Suprapubic skin (tissue), 4 donors: ENCODE measurements around the gene PFKFB2. TPM values are rescaled to one million over a fixed set of nuclear protein-coding genes. Genes with fewer than 3 reads are reported as not detected.

Source experiments
- DNase-seq, 2 donors: peaks; one replicate each; pipeline ENCODE4 v3.0.0-alpha.2; 2019; ENCODE audit warnings: low spot score in 2 of 2
- H3K27ac ChIP-seq: fragments of 200-600 bp; sonication (generic); one replicate; pipeline ENCODE4 v1.5.1; 2019
- H3K27me3 ChIP-seq: fragments of 200-600 bp; sonication (generic); one replicate; pipeline ENCODE4 v1.5.1; 2019
- H3K36me3 ChIP-seq: fragments of 200-600 bp; sonication (generic); one replicate; pipeline ENCODE4 v1.5.1; 2019
- H3K4me1 ChIP-seq: fragments of 200-600 bp; sonication (generic); one replicate; pipeline ENCODE4 v1.5.1; 2019
- H3K4me3 ChIP-seq: fragments of 200-600 bp; sonication (generic); one replicate; pipeline ENCODE4 v1.5.1; 2019; ENCODE audit warnings: mild to moderate bottlenecking
- H3K9me3 ChIP-seq: fragments of 200-600 bp; sonication (generic); one replicate; pipeline ENCODE4 v1.5.1; 2019
- EP300 ChIP-seq: sonication (generic); formaldehyde crosslinking; IDR thresholded peaks from one replicate; pipeline ENCODE4 v1.6.1; 2017; ENCODE audit warnings: antibody characterized with exemption
- POLR2A ChIP-seq, 2 donors: fragments of 450-650 bp; IDR thresholded peaks; one replicate each; pipeline ENCODE4 v1.6.1; 2017; ENCODE audit warnings: antibody characterized with exemption in 2 of 2, mild to moderate bottlenecking in 2 of 2, moderate library complexity in 2 of 2
- POLR2AphosphoS5 ChIP-seq, 3 donors: sonication (generic); formaldehyde crosslinking; IDR thresholded peaks; one replicate each; pipeline ENCODE4 v1.6.1; 2017; ENCODE audit warnings: antibody characterized with exemption in 3 of 3
- WGBS: methylation state at CpG from one replicate; pipeline ENCODE4 v1.1.5; 2018; 5-methylcytosine and 5-hydroxymethylcytosine counted together
- total RNA-seq, 4 donors: library from RNA; depleted of rRNA; stranded (reverse); fragments of >200 nt; gene quantifications; one replicate each; pipeline ENCODE4 v1.1.0, GENCODE V29; 2016
- TF ChIP-seq, protein P1 (sequence below), 2 donors: fragments of 200-600 bp in 1 of 2; fragments of 450-650 bp in 1 of 2; sonication (generic) in 1 of 2; IDR thresholded peaks; one replicate each; pipeline ENCODE4 v1.5.1; 2016 to 2019; ENCODE audit warnings: antibody characterized with exemption in 2 of 2, mild to moderate bottlenecking in 1 of 2, moderate library complexity in 1 of 2

Gene PFKFB2
- total RNA-seq, 4 donors from 2014 or later, result 11.8 to 33.1 (median 17.1) TPM

DNA sequence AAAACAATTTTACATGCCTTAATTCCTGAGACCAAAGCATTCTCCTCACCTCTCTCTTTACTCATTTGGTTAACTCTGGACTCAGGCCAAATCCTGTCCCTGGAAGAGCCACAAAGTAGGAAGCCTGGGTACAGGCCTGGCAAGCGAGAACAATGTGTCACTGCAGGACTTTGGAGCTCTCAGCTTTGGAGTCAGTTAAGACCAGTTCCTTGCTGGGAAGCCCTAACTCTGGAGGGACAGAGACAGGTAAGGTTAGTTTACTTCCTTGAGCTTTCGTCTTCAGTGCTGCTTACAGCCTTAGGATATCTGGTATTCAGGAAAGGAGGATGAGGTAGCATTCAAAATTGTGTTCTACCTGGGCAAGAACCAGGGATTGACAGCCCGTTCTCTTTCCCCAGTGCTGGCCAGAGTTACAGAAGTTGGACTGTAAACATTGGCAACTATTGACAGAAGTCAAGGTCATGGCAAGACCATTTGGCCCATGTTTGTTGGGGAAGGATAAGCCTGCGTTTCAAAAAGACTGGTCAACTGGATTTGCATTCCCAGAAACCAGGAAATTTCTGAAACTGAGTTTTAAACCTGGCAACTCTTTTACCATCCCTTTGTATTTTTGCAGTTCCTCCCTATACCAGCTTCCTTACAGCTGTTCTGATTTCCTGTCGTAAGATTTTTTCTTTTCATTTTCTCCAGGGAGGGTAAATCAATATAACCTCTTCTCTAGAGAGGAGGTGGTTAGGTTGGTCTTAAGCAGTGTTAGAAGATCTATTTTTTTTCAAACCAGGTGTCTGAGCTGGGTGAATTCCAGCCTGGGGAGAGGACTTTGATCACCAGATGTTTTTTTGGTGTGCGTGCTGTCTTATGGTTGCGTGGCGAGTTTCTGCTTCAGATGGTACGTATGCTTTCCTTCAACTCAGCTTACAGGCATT lies 35.9 kb downstream of the PFKFB2 start, which contains the start of gene C4BPB:
C4BPB (plus strand) TSS at position 160 of the 926 bp plus-strand sequence; CDS start at position 832, 672 bp downstream.
- Histone ChIP-seq H3K9me3 (no peaks in the 10 kb centered on the region), H3K4me3 (no peak within 1 kb of the TSS), H3K36me3 (no peaks in the 10 kb centered on the region), H3K4me1 (peaks cover 6% of the 10 kb centered on the region), H3K27me3 (no peaks in the 10 kb centered on the region), H3K27ac (no peak within 1 kb of the TSS)
- DNase-seq, result no peak
- TF ChIP-seq POLR2A (IDR thresholded peaks at IDR 0.05), result no peak
- TF ChIP-seq, protein P1, sequence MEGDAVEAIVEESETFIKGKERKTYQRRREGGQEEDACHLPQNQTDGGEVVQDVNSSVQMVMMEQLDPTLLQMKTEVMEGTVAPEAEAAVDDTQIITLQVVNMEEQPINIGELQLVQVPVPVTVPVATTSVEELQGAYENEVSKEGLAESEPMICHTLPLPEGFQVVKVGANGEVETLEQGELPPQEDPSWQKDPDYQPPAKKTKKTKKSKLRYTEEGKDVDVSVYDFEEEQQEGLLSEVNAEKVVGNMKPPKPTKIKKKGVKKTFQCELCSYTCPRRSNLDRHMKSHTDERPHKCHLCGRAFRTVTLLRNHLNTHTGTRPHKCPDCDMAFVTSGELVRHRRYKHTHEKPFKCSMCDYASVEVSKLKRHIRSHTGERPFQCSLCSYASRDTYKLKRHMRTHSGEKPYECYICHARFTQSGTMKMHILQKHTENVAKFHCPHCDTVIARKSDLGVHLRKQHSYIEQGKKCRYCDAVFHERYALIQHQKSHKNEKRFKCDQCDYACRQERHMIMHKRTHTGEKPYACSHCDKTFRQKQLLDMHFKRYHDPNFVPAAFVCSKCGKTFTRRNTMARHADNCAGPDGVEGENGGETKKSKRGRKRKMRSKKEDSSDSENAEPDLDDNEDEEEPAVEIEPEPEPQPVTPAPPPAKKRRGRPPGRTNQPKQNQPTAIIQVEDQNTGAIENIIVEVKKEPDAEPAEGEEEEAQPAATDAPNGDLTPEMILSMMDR (IDR thresholded peaks at IDR 0.05), result no peak
- no peak for TF ChIP-seq POLR2AphosphoS5 (IDR thresholded peaks at IDR 0.05)
- WGBS, result 82% methylated on average over 9 of the region's 9 CpGs

DNA sequence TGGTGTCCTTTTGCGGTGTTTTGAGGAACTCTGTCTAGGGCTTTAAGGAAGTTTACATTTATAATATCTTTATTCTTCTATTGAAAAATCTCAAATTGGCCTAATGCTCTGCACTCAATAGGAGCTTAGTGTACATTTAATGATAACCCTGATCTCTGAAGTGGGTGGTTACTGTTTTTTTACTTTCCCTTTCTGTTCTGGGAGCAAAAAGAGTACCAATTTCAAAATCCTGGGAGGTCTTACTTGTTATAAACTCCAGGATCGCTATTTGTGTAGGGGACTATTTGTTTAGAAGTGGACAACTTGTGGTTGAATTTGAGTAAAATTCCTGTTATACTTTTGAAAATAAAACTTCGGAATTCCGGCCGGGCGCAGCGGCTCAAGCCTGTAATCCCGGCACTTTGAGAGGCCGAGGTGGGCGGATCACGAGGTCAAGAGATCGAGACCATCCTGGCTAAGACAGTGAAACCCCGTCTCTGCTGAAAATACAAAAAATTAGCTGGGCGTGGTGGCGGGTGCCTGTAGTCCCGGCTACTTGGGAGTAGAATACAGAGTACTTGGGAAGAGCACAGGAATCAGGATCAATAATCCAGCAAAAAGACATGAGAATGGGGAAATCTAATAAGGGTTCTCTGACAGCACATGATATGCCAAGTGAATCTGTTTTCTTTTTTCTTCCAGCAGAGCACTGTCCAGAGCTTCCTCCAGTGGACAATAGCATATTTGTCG lies 36.7 kb downstream of the PFKFB2 start:
- no peak overlapping the region for H3K4me3 ChIP-seq

DNA sequence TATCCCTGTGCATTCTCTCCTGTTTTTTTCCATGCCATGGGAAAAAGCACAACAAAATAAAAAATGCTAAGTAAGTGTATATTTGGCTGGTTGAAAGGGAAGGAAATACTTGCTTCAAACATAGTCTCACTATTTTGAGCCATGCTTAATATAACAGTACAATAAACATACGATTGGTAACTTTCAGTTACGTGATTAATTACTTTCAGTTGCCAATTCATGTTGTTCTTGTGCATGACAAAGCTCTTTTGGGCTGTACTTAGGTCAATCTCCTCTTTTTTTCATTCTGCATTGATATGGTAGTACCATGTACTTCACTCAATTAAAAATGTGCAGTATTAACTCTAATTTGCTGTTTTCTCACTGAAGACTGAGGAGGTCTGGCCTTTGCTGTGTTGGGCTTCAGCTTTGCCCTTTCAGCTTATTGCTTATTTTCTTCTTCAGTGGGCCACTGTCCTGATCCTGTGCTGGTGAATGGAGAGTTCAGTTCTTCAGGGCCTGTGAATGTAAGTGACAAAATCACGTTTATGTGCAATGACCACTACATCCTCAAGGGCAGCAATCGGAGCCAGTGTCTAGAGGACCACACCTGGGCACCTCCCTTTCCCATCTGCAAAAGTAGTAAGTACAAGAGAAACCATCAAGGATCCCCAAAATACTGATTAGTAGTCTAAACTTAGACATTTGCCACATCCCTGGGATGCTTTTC lies 38.3 kb downstream of the PFKFB2 start:
- TF ChIP-seq, protein P1 (IDR thresholded peaks at IDR 0.05), result no peak
- TF ChIP-seq POLR2A (IDR thresholded peaks at IDR 0.05) (no peak), EP300 (no peak), POLR2AphosphoS5 (IDR thresholded peaks at IDR 0.05) (no peak)
- 79% methylated on average over 4 of the region's 4 CpGs for WGBS
- no peaks in the 10 kb centered on the region for H3K4me1 ChIP-seq
- no peaks in the 10 kb centered on the region for H3K27me3 ChIP-seq
- H3K36me3 ChIP-seq, result no peaks in the 10 kb centered on the region
- H3K9me3 ChIP-seq, result no peaks in the 10 kb centered on the region
- no peak overlapping the region for H3K4me3 ChIP-seq
- no peak for DNase-seq
- H3K27ac ChIP-seq, result no peak overlapping the region

More for the DNA sequence above, 36.7 kb downstream of the PFKFB2 start:
- no peaks in the 10 kb centered on the region for H3K9me3 ChIP-seq
- H3K4me1 ChIP-seq, result peaks cover under 1% of the 10 kb centered on the region
- no peak overlapping the region for H3K27ac ChIP-seq
- TF ChIP-seq POLR2AphosphoS5 (IDR thresholded peaks at IDR 0.05) (no peak), POLR2A (IDR thresholded peaks at IDR 0.05) (no peak), EP300 (no peak)
- TF ChIP-seq, protein P1 (IDR thresholded peaks at IDR 0.05), result no peak
- 95% methylated on average over 17 of the region's 17 CpGs for WGBS
- H3K27me3 ChIP-seq, result no peaks in the 10 kb centered on the region
- H3K36me3 ChIP-seq, result no peaks in the 10 kb centered on the region
- DNase-seq, result no peak

DNA sequence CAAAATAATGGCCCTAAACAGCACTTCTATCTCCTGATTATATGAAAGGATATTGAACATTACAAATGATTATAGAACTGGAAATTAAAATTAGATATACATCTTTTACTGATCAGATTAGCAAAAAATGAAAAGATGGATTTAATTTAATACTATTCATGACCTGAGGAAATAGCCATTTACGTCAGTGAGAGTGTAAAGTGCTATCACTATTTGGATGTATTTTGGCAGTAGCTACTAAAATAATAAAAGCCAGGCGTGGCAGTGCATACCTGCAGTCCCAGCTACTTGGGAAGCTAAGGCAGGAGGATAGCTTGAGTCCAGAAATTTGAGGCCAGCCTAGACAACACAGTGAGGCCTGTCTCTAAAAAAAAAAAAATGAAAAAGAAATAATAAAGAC lies 40.9 kb downstream of the PFKFB2 start:
- 37% methylated on average over 2 of the region's 2 CpGs for WGBS

More for the DNA sequence above, 40.9 kb downstream of the PFKFB2 start:
- DNase-seq, result no peak
- no peaks in the 10 kb centered on the region for H3K4me1 ChIP-seq
- no peaks in the 10 kb centered on the region for H3K27me3 ChIP-seq
- no peaks in the 10 kb centered on the region for H3K36me3 ChIP-seq
- no peak overlapping the region for H3K27ac ChIP-seq
- H3K9me3 ChIP-seq, result no peaks in the 10 kb centered on the region
- TF ChIP-seq, protein P1 (IDR thresholded peaks at IDR 0.05), result no peak
- TF ChIP-seq EP300 (no peak), POLR2A (IDR thresholded peaks at IDR 0.05) (no peak), POLR2AphosphoS5 (IDR thresholded peaks at IDR 0.05) (no peak)
- no peak overlapping the region for H3K4me3 ChIP-seq
